HepG2 (cell line): ENCODE data around the gene COQ9. TPM values are rescaled to one million over a fixed set of nuclear protein-coding genes. Genes with fewer than 3 reads are reported as not detected.

Experiments used
- DMTF1 ChIP-seq: sonication (generic); formaldehyde crosslinking; IDR thresholded peaks from 2 replicates; pipeline ENCODE4 v1.4.0; 2020; ENCODE audit warnings: mild to moderate bottlenecking, missing genetic modification reagents
- FOXO1 ChIP-seq: sonication (generic); formaldehyde crosslinking; IDR thresholded peaks from 2 replicates; pipeline ENCODE4 v1.4.0; 2020; ENCODE audit warnings: missing genetic modification reagents
- GTF3A ChIP-seq: sonication (generic); formaldehyde crosslinking; conservative IDR thresholded peaks from 2 replicates; pipeline ENCODE4 v1.4.0; 2020; ENCODE audit warnings: mild to moderate bottlenecking, missing genetic modification reagents
- MAFF ChIP-seq: IDR thresholded peaks from 2 replicates; pipeline ENCODE4 v1.6.1; 2011; ENCODE audit warnings: low read depth, low read length, improper control_type of control experiment
- MED1 ChIP-seq: sonication (generic); formaldehyde crosslinking; IDR thresholded peaks from 2 replicates; pipeline ENCODE4 v1.4.0; 2020; ENCODE audit warnings: missing genetic modification reagents
- NFE2L2 ChIP-seq: fragments of 150-350 bp; IDR thresholded peaks from 2 replicates; pipeline ENCODE4 v1.6.1; 2014; ENCODE audit warnings: low read length
- NR2F1 ChIP-seq, 2 experiments: fragments of 450-650 bp in 1 of 2; formaldehyde crosslinking in 1 of 2; IDR thresholded peaks; 2 replicates each; pipeline versions ENCODE4 v1.5.0 to v1.6.1; 2016 to 2020; ENCODE audit warnings: mild to moderate bottlenecking in 1 of 2, missing compliant biosample characterization in 1 of 2, missing genetic modification reagents in 1 of 2, moderate library complexity in 1 of 2
- PPARG ChIP-seq: conservative IDR thresholded peaks from 2 replicates; pipeline ENCODE4 v1.6.1; 2016; ENCODE audit warnings: missing biosample characterization, missing genetic modification reagents
- SMC3 ChIP-seq: IDR thresholded peaks from 2 replicates; pipeline ENCODE4 v1.6.1; 2011; ENCODE audit warnings: low read length, improper control_type of control experiment
- TBX3 ChIP-seq: fragments of 450-650 bp; IDR thresholded peaks from 2 replicates; pipeline ENCODE4 v1.6.1; 2017; ENCODE audit warnings: antibody characterized with exemption, mild to moderate bottlenecking, inconsistent platforms, borderline replicate concordance
- THAP7 ChIP-seq: sonication (generic); formaldehyde crosslinking; IDR thresholded peaks from 2 replicates; pipeline ENCODE4 v1.8.1; 2023; ENCODE audit warnings: mild to moderate bottlenecking, missing genetic modification reagents
- THYN1 ChIP-seq: sonication (generic); formaldehyde crosslinking; IDR thresholded peaks from 2 replicates; pipeline ENCODE4 v1.8.1; 2023; ENCODE audit warnings: low read depth, mild to moderate bottlenecking, moderate library complexity, missing genetic modification reagents, borderline replicate concordance
- ZNF44 ChIP-seq: sonication (generic); formaldehyde crosslinking; IDR thresholded peaks from 2 replicates; pipeline ENCODE4 v1.5.1; 2020; ENCODE audit warnings: mild to moderate bottlenecking, missing genetic modification reagents
- ZNF501 ChIP-seq: sonication (generic); formaldehyde crosslinking; IDR thresholded peaks from 2 replicates; pipeline ENCODE4 v1.5.1; 2020; ENCODE audit warnings: mild to moderate bottlenecking, moderate library complexity, missing genetic modification reagents
- ZNF547 ChIP-seq: sonication (generic); formaldehyde crosslinking; IDR thresholded peaks from 2 replicates; pipeline ENCODE4 v1.5.1; 2020; ENCODE audit warnings: mild to moderate bottlenecking, missing genetic modification reagents
- ZNF644 ChIP-seq: IDR thresholded peaks from 2 replicates; pipeline ENCODE4 v1.6.1; 2016; ENCODE audit warnings: low read depth
- ZNF768 ChIP-seq: sonication (generic); formaldehyde crosslinking; IDR thresholded peaks from 2 replicates; pipeline ENCODE4 v1.4.0; 2020; ENCODE audit warnings: missing genetic modification reagents
- ZNF772 ChIP-seq: sonication (generic); formaldehyde crosslinking; IDR thresholded peaks from 2 replicates; pipeline ENCODE4 v1.5.0; 2020; ENCODE audit warnings: mild to moderate bottlenecking, missing genetic modification reagents
- ZNF780A ChIP-seq: sonication (generic); formaldehyde crosslinking; IDR thresholded peaks from 2 replicates; pipeline ENCODE4 v1.8.0; 2022; ENCODE audit warnings: mild to moderate bottlenecking, missing genetic modification reagents, moderate library complexity
- ZNF841 ChIP-seq: sonication (generic); formaldehyde crosslinking; IDR thresholded peaks from 2 replicates; pipeline ENCODE4 v1.8.1; 2023; ENCODE audit warnings: missing genetic modification reagents, borderline replicate concordance
- polyA plus RNA-seq, 8 experiments: library from polyadenylated mRNA; depleted of rRNA in 3 of 8; stranded (reverse) in 7 of 8; unstranded in 1 of 8; fragments of >200 nt; fragmentation: Illumina TruSeq in 4 of 8; extraction: Trizol in 4 of 8; gene quantifications; 2 replicates each; pipeline versions ENCODE4 v1.2.1 to v1.2.3, GENCODE V29; 2011 to 2016; ENCODE audit warnings: low read depth in 4 of 8, missing spikeins in 1 of 8, mixed read lengths in 1 of 8; ENCODE audit not compliant: insufficient read depth in 1 of 8
- total RNA-seq, 5 experiments: library from RNA; depleted of rRNA; stranded (reverse); fragments of >200 nt; fragmentation: Illumina TruSeq; extraction: Trizol; gene quantifications; 2 replicates each; pipeline ENCODE4 v1.2.3, GENCODE V29; 2016; ENCODE audit warnings: low read depth in 1 of 5
- TF ChIP-seq, protein P1 (sequence below): IDR thresholded peaks from 2 replicates; pipeline ENCODE4 v1.4.0; 2020; ENCODE audit warnings: mild to moderate bottlenecking, missing genetic modification reagents
- TF ChIP-seq, protein P2 (sequence below): sonication (generic); formaldehyde crosslinking; IDR thresholded peaks from 2 replicates; pipeline ENCODE4 v1.8.0; 2022; ENCODE audit warnings: missing genetic modification reagents, mild to moderate bottlenecking, moderate library complexity, borderline replicate concordance

COQ9 gene
- total and polyA plus RNA-seq, 2 of the 13 experiments (the other 11 are each of a cell fraction or from before 2014, with no cell fraction given), result 57.5 to 108 TPM

DNA sequence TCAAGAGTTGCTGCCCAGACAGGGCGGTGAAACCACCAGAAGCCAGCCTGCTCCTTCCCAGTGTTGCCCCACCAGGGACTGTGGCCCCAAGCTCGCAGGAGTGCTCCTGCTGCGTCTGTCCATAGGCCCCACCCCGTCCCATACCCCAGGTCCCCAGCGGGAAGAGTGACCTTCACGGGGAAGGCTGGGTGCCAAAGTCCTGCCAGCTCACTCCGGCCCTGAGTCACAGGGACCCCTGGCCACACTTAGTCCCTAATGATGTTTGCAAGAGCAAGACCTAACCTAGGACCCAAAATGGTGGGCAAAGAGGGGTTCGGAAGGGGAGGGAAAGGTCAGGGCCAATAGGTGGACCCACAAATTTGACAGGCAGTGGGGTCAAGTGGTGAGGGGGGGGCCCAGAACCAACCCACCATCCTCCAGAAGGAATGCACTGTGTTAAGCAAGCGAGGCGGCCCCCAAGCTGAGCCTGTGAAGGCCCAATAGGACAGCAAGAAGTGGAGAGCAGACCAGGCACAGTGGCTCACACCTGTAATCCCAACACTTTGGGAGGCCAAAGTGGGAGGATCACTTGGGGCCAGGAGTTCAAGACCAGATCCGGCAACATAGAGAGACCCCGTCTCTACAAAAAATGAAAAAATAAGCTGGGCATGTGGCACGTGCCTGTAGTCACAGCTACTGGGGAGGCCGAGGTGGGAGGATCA lies 35.7 kb downstream of the COQ9 start (continued):
- no peak for TF ChIP-seq DMTF1 (CRISPR knock-in tag)
- TF ChIP-seq NFE2L2, result no peak
- peak; percentile 75 for TF ChIP-seq TBX3
- TF ChIP-seq SMC3, result no peak
- TF ChIP-seq ZNF501, result peak; percentile 92; the same call in 1 of the 2 replicates
- TF ChIP-seq, protein P1, sequence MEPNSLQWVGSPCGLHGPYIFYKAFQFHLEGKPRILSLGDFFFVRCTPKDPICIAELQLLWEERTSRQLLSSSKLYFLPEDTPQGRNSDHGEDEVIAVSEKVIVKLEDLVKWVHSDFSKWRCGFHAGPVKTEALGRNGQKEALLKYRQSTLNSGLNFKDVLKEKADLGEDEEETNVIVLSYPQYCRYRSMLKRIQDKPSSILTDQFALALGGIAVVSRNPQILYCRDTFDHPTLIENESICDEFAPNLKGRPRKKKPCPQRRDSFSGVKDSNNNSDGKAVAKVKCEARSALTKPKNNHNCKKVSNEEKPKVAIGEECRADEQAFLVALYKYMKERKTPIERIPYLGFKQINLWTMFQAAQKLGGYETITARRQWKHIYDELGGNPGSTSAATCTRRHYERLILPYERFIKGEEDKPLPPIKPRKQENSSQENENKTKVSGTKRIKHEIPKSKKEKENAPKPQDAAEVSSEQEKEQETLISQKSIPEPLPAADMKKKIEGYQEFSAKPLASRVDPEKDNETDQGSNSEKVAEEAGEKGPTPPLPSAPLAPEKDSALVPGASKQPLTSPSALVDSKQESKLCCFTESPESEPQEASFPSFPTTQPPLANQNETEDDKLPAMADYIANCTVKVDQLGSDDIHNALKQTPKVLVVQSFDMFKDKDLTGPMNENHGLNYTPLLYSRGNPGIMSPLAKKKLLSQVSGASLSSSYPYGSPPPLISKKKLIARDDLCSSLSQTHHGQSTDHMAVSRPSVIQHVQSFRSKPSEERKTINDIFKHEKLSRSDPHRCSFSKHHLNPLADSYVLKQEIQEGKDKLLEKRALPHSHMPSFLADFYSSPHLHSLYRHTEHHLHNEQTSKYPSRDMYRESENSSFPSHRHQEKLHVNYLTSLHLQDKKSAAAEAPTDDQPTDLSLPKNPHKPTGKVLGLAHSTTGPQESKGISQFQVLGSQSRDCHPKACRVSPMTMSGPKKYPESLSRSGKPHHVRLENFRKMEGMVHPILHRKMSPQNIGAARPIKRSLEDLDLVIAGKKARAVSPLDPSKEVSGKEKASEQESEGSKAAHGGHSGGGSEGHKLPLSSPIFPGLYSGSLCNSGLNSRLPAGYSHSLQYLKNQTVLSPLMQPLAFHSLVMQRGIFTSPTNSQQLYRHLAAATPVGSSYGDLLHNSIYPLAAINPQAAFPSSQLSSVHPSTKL (CRISPR knock-in tag), result peak; percentile 77
- TF ChIP-seq, protein P2, sequence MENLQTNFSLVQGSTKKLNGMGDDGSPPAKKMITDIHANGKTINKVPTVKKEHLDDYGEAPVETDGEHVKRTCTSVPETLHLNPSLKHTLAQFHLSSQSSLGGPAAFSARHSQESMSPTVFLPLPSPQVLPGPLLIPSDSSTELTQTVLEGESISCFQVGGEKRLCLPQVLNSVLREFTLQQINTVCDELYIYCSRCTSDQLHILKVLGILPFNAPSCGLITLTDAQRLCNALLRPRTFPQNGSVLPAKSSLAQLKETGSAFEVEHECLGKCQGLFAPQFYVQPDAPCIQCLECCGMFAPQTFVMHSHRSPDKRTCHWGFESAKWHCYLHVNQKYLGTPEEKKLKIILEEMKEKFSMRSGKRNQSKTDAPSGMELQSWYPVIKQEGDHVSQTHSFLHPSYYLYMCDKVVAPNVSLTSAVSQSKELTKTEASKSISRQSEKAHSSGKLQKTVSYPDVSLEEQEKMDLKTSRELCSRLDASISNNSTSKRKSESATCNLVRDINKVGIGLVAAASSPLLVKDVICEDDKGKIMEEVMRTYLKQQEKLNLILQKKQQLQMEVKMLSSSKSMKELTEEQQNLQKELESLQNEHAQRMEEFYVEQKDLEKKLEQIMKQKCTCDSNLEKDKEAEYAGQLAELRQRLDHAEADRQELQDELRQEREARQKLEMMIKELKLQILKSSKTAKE, result peak; percentile 68; the same call in 1 of the 2 replicates
- TF ChIP-seq ZNF780A (CRISPR knock-in tag), result no peak
- TF ChIP-seq FOXO1 (CRISPR knock-in tag), result peak; percentile 4; the same call in 1 of the 2 replicates
- peak; percentile 38; the same call in 1 of the 2 replicates for TF ChIP-seq ZNF644
- no peak for TF ChIP-seq THAP7
- 0 out of 2 replicates have a peak, but pooled peaks have one; percentile 55 for TF ChIP-seq ZNF772 (CRISPR knock-in tag)
- no peak for TF ChIP-seq ZNF547 (CRISPR knock-in tag)
- TF ChIP-seq NR2F1 (CRISPR knock-in tag; IDR thresholded peaks at IDR 0.05), result peak; percentile 76 to 91; a peak in 3 of 4 replicates
- TF ChIP-seq PPARG (CRISPR knock-in tag), result peak; percentile 71
- TF ChIP-seq MAFF, result no peak
- no peak for TF ChIP-seq ZNF841
- no peak for TF ChIP-seq GTF3A (CRISPR knock-in tag)
- peak; percentile 71 for TF ChIP-seq MED1
- TF ChIP-seq THYN1 (CRISPR knock-in tag), result no peak
- TF ChIP-seq ZNF44 (CRISPR knock-in tag), result 0 out of 2 replicates have a peak, but pooled peaks have one; percentile 50
- no peak for TF ChIP-seq ZNF768
